HG03520 (cell line): ENCODE measurements around the gene NXPH4.

Experiments used
- ATAC-seq: cut with Tn5 transposase; IDR thresholded peaks from one replicate; pipeline ENCODE4 v1.9.1; 2021; ENCODE audit warnings: mild to moderate bottlenecking, moderate library complexity; ENCODE audit not compliant: unreplicated experiment

Gene NXPH4

DNA sequence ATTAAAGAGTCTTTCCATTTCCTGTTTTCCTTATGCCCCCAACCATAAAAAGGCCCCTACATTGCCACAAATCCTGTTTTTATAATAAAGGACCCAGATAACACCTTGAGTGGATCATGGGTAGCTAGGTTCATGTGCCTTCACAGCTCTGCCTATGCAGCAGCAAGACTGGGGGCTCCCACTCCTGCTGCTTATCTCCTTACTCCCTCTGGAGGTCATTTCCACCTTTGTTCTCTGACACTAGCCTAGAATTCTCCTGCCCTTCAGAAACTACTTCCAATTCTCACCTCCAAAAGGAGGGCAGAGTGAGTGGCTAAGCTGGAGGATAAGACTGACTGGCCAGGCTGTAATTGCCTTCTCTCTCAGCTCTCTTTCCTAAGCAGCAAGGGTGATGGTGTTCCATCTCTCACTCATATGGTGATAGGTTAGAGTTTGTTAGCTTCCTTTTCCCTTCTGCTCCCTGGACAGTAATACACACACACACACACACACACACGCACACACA is 54.4 kb downstream of the NXPH4 start:
- no peak for ATAC-seq

GRCh38 chr12:57272337-57273151 is 56.0 kb downstream of the NXPH4 start:
- ATAC-seq: no peak

DNA sequence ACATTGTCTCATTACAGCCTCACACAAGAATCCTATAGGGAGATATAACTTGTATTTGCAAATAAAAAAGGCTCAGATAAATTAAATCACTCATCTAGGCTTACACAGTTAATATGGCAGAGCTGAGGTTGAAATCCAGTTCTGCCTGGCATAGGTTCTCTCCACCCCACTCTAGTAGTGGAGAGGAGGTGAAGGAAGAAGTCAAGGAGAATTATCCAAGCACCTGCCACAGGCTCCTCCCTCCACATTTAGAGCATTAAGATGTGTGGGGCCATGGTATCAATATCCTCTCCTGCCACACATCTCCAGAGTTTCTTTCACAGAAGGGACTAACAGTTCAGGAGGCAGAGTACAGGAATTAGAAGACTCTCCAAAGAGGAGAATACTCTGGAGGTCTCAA is 56.9 kb downstream of the NXPH4 start:
- no peak for ATAC-seq
